DND-41 (cell line): ENCODE data around the gene PI4K2A.

Experiments
- CTCF ChIP-seq: IDR thresholded peaks from 2 replicates; pipeline ENCODE4 v1.5.1; 2012; ENCODE audit warnings: borderline replicate concordance, low read length, moderate library complexity, mild to moderate bottlenecking; ENCODE audit not compliant: poor library complexity, severe bottlenecking; ENCODE audit errors: extremely low read depth
- EZH2 ChIP-seq: IDR thresholded peaks from 3 replicates; pipeline ENCODE4 v1.6.1; 2012; ENCODE audit warnings: borderline replicate concordance, low read depth, mild to moderate bottlenecking, moderate library complexity, low read length, inconsistent platforms; ENCODE audit not compliant: severe bottlenecking

GRCh38 chr10:97650726-97651125 lies 10.3 kb downstream of the PI4K2A start:
- TF ChIP-seq CTCF (no peak), EZH2 (no peak)
